GM13976 (cell line): ENCODE measurements around the gene NOVA1.

Experiments
- DNase-seq: peaks from one replicate; pipeline ENCODE4 v3.0.0; 2012; ENCODE audit warnings: low spot score
- CTCF ChIP-seq: IDR thresholded peaks from 2 replicates; pipeline ENCODE4 v1.5.1; 2012; ENCODE audit warnings: borderline replicate concordance, mild to moderate bottlenecking; ENCODE audit not compliant: insufficient read depth; ENCODE audit errors: extremely low read depth, missing control alignments, control extremely low read depth
- in situ Hi-C: fragments of 300-500 bp; cut with MboI; formaldehyde crosslinking; loops from one replicate; pipeline ENCODE4 v1.12.0; 2022; ENCODE audit warnings: low sequenced_read_pairs, mixed read lengths, inconsistent platforms; ENCODE audit not compliant: unreplicated experiment

NOVA1 gene

GRCh38 chr14:26598672-26599131, 869 bp upstream of the NOVA1 start:
- no peak for DNase-seq
- TF ChIP-seq CTCF = no peak
- in situ Hi-C loops = no loop called here

GRCh38 chr14:26598081-26598671, 343 bp upstream of the NOVA1 start:
- no peak for TF ChIP-seq CTCF
- in situ Hi-C loops = no loop called here
- DNase-seq = peak; percentile 13

DNA sequence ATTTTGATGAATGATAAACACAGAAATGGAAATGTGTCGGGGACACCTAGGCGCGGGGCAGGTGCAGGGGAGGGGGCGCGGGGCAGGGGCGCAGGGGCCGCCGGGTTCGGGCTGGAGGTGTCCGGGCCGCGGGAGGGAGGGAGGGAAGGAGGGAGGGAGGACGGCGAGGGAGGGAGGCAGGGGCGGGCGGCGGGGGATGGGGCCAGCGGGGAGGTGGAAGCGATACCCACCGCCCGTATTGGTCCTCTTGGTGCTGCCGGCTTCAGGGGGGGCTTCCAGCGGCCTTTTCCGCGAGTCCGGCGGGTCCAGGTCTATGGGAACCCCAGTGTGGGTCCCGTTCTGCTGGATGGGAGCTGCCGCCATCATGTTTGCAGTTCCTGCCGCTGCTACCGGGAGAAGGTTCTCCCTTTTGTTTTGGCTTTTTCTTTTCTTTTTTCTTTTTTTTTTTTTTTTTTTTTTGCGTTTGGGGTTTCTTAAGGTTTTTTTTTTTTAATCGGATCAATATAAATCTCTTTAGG, 703 bp downstream of the NOVA1 start:
- TF ChIP-seq CTCF = no peak
- peak; percentile 7 for DNase-seq
- in situ Hi-C loops = no loop called here

- no peak for TF ChIP-seq CTCF
- DNase-seq = no peak
- in situ Hi-C loops = no loop called here
Measured at GRCh38 chr14:26596543-26597061, 1.2 kb downstream of the NOVA1 start.

- DNase-seq = no peak
- TF ChIP-seq CTCF = no peak
- in situ Hi-C loops = no loop called here
Measured at GRCh38 chr14:26595926-26596542, 1.8 kb downstream of the NOVA1 start.

DNA sequence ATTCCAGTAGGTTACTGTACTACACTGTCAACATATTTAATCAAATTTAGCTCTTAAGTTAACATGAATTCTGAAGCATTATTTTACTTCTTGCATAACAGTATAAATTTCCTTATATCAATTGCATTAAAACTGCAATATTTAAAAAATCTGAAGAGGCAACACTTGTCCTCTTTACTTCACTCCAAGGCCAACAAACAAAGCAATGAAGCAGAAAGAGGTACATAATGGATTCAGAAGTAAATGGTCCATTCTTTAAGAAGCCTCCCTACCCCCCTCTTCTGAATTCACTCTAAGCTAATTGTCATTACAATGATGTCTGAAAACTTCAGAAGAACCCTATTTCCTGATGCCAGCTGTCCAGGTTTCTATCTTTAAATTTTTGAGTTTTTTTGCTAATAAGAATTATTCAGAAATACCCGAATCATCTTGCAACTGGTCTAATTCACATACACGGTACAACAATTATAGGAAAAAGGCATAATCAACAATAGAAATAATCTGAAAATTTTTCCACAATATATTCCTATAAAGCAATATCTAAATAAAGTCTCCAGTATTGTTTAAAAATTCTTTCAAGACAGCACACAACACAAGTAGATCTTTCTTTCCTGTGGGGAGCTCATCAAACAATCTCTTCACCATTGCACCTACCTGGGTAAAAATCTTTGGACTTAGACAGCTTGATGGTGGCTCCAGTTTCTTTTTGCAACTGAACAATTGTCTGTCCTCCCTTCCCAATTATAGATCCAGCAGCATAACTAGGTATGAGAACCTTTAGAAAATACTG, 2.9 kb downstream of the NOVA1 start:
- DNase-seq = no peak
- no peak for TF ChIP-seq CTCF
- in situ Hi-C loops = no loop called here
